BE2C (cell line): Measurements from ENCODE around the gene LRRC8E.
A peak's percentile ranks its signal among the peaks of the same experiment; 100 is the strongest.

Experiments
- DNase-seq: peaks from one replicate; pipeline ENCODE4 v3.0.0-alpha.2; 2020
- H3K27me3 ChIP-seq: fragments of 250-450 bp; sonication (Bioruptor Pico); 2 replicates; pipeline ENCODE4 v1.5.1; 2020; ENCODE audit warnings: mild to moderate bottlenecking
- H3K36me3 ChIP-seq: fragments of 250-450 bp; sonication (Bioruptor Pico); 2 replicates; pipeline ENCODE4 v1.5.1; 2020; ENCODE audit warnings: mild to moderate bottlenecking
- H3K4me1 ChIP-seq: fragments of 250-450 bp; sonication (Bioruptor Pico); 2 replicates; pipeline ENCODE4 v1.5.1; 2020
- H3K4me3 ChIP-seq: 2 replicates; pipeline ENCODE4 v1.5.1; 2011; ENCODE audit warnings: low read depth, low read length
- H3K9me3 ChIP-seq: fragments of 250-450 bp; sonication (Bioruptor Pico); 2 replicates; pipeline ENCODE4 v1.5.1; 2020
- TF ChIP-seq, protein P1 (sequence below): IDR thresholded peaks from 2 replicates; pipeline ENCODE4 v1.5.1; 2012; ENCODE audit warnings: mild to moderate bottlenecking, low read depth, low read length

The LRRC8E gene

GRCh38 chr19:7861619-7862412 is 26.5 kb upstream of the LRRC8E start:
- TF ChIP-seq, protein P1, sequence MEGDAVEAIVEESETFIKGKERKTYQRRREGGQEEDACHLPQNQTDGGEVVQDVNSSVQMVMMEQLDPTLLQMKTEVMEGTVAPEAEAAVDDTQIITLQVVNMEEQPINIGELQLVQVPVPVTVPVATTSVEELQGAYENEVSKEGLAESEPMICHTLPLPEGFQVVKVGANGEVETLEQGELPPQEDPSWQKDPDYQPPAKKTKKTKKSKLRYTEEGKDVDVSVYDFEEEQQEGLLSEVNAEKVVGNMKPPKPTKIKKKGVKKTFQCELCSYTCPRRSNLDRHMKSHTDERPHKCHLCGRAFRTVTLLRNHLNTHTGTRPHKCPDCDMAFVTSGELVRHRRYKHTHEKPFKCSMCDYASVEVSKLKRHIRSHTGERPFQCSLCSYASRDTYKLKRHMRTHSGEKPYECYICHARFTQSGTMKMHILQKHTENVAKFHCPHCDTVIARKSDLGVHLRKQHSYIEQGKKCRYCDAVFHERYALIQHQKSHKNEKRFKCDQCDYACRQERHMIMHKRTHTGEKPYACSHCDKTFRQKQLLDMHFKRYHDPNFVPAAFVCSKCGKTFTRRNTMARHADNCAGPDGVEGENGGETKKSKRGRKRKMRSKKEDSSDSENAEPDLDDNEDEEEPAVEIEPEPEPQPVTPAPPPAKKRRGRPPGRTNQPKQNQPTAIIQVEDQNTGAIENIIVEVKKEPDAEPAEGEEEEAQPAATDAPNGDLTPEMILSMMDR: no peak
- no peaks in the 10 kb centered on the region; the same call in 1 of the 2 replicates for H3K27me3 ChIP-seq
- H3K9me3 ChIP-seq: no peaks in the 10 kb centered on the region
- peaks cover 7% of the 10 kb centered on the region; the same call in 1 of the 2 replicates for H3K4me1 ChIP-seq
- H3K36me3 ChIP-seq: no peaks in the 10 kb centered on the region
- peak overlapping the region; percentile 28 for H3K4me3 ChIP-seq
- peak; percentile 11 for DNase-seq

- Histone ChIP-seq H3K27me3 (no peaks in the 10 kb centered on the region), H3K4me3 (peak overlapping the region; percentile 28), H3K4me1 (peaks cover 7% of the 10 kb centered on the region; the same call in 1 of the 2 replicates), H3K9me3 (no peaks in the 10 kb centered on the region), H3K36me3 (no peaks in the 10 kb centered on the region)
- TF ChIP-seq, protein P1: no peak
- DNase-seq: peak; percentile 97
Measured at GRCh38 chr19:7862413-7862951, 25.8 kb upstream of the LRRC8E start.

- Histone ChIP-seq H3K4me3 (no peak overlapping the region), H3K27me3 (no peaks in the 10 kb centered on the region), H3K36me3 (no peaks in the 10 kb centered on the region), H3K9me3 (no peaks in the 10 kb centered on the region), H3K4me1 (peaks cover 7% of the 10 kb centered on the region; the same call in 1 of the 2 replicates)
- TF ChIP-seq, protein P1: no peak
- DNase-seq: peak; percentile 21
Measured at GRCh38 chr19:7863157-7863970, 24.9 kb upstream of the LRRC8E start.

- Histone ChIP-seq H3K4me3 (no peak overlapping the region), H3K36me3 (no peaks in the 10 kb centered on the region), H3K27me3 (no peaks in the 10 kb centered on the region), H3K4me1 (peaks cover 7% of the 10 kb centered on the region; the same call in 1 of the 2 replicates), H3K9me3 (no peaks in the 10 kb centered on the region)
- no peak for DNase-seq
- TF ChIP-seq, protein P1: no peak
Measured at GRCh38 chr19:7863971-7864689, 24.2 kb upstream of the LRRC8E start.

- TF ChIP-seq, protein P1: no peak
- no peak overlapping the region for H3K4me3 ChIP-seq
- peaks cover 7% of the 10 kb centered on the region; the same call in 1 of the 2 replicates for H3K4me1 ChIP-seq
- no peaks in the 10 kb centered on the region for H3K27me3 ChIP-seq
- H3K36me3 ChIP-seq: no peaks in the 10 kb centered on the region
- no peak for DNase-seq
- H3K9me3 ChIP-seq: no peaks in the 10 kb centered on the region
Measured at GRCh38 chr19:7864690-7865074, 23.6 kb upstream of the LRRC8E start.
